Panc1 (cell line): ENCODE data around the gene VTI1A. TPM values are rescaled to one million over a fixed set of nuclear protein-coding genes. Genes with fewer than 3 reads are reported as not detected.

Experiments used
- ATAC-seq: fragments of 200-7000 bp; cut with Tn5 transposase; 2 replicates; pipeline ENCODE4 v1.9.1; 2020; ENCODE audit warnings: mild to moderate bottlenecking, moderate library complexity
- BruUV-seq: library from RNA; stranded (reverse); fragments of 400-500 nt; replicated peaks from 2 replicates; lab custom pipeline; 2021; lab: Mats Ljungman, UMichigan
- CTCF ChIA-PET: fragments of 300-600 bp; sonication (Branson Sonifier 250); formaldehyde crosslinking; loops from one replicate; lab custom pipeline; 2022; ENCODE audit warnings: antibody characterized with exemption; lab: Charles Lee
- POLR2A ChIA-PET: fragments of 300-600 bp; sonication (Branson Sonifier 250); formaldehyde crosslinking; loops from one replicate; lab custom pipeline; 2022; ENCODE audit warnings: antibody characterized with exemption; lab: Charles Lee
- DNase-seq: peaks from one replicate; pipeline ENCODE4 v3.0.0-alpha.2; 2010; ENCODE audit warnings: low read depth, low spot score
- H3K27ac ChIP-seq: 2 replicates; pipeline ENCODE4 v1.5.1; 2011; ENCODE audit warnings: mild to moderate bottlenecking, low read length, inconsistent platforms
- H3K27me3 ChIP-seq: fragments of 200-500 bp; sonication (Bioruptor generic); 2 replicates; pipeline ENCODE4 v1.6.0; 2014; ENCODE audit warnings: low read length, inconsistent platforms; ENCODE audit not compliant: control insufficient read depth, insufficient read depth
- H3K36me3 ChIP-seq: fragments of 200-500 bp; sonication (Bioruptor generic); 2 replicates; pipeline ENCODE4 v1.5.1; 2014; ENCODE audit warnings: inconsistent platforms, mild to moderate bottlenecking, low read length, moderate library complexity; ENCODE audit not compliant: control insufficient read depth, insufficient read depth
- H3K4me1 ChIP-seq: 2 replicates; pipeline ENCODE4 v1.5.1; 2011; ENCODE audit warnings: inconsistent platforms, mild to moderate bottlenecking, low read length, moderate library complexity; ENCODE audit not compliant: control insufficient read depth, insufficient read depth
- H3K4me3 ChIP-seq, 2 experiments: 2 replicates each; pipeline ENCODE4 v1.5.1; 2011 to 2012; ENCODE audit warnings: low read depth in 2 of 2, low read length in 2 of 2, mild to moderate bottlenecking in 2 of 2, inconsistent platforms in 1 of 2, moderate library complexity in 1 of 2
- H3K9me3 ChIP-seq: fragments of 200-500 bp; sonication (Bioruptor generic); 2 replicates; pipeline ENCODE4 v1.5.1; 2014; ENCODE audit warnings: low read depth, mild to moderate bottlenecking, inconsistent platforms, low read length, moderate library complexity; ENCODE audit not compliant: control insufficient read depth, insufficient read depth
- CTCF ChIP-seq: fragments of 450-650 bp; IDR thresholded peaks from 2 replicates; pipeline ENCODE4 v1.5.1; 2017; ENCODE audit warnings: mild to moderate bottlenecking
- POLR2AphosphoS5 ChIP-seq: IDR thresholded peaks from 2 replicates; pipeline ENCODE4 v1.6.1; 2012; ENCODE audit warnings: mild to moderate bottlenecking, low read depth, low read length, moderate library complexity
- REST ChIP-seq, 2 experiments: IDR thresholded peaks; 2 replicates each; pipeline ENCODE4 v1.6.1; 2011 to 2012; ENCODE audit warnings: low read depth in 2 of 2, control low read depth in 1 of 2, low read length in 1 of 2, mild to moderate bottlenecking in 1 of 2, moderate library complexity in 1 of 2; ENCODE audit not compliant: insufficient read depth in 1 of 2
- SIN3A ChIP-seq: IDR thresholded peaks from 2 replicates; pipeline ENCODE4 v1.6.1; 2012; ENCODE audit warnings: low read depth, mild to moderate bottlenecking, low read length, moderate library complexity, borderline replicate concordance; ENCODE audit not compliant: insufficient read depth
- TCF7L2 ChIP-seq: IDR thresholded peaks from 2 replicates; pipeline ENCODE4 v1.6.1; 2011; ENCODE audit warnings: mild to moderate bottlenecking, low read depth, low read length, inconsistent platforms
- in situ Hi-C: cut with HindIII; loops from 2 replicates; pipeline ENCODE4 v1.10.0; 2016; ENCODE audit warnings: low sequenced_read_pairs, low pct_unique_long_range_greater_than_20kb
- intact Hi-C: fragments of 100-400 bp; cut with micrococcal nuclease; formaldehyde crosslinking; loops from one replicate; pipeline ENCODE4 v1.10.0; 2022; ENCODE audit not compliant: unreplicated experiment
- total RNA-seq: library from RNA; stranded (reverse); gene quantifications from one replicate; pipeline ENCODE4 v1.2.1, GENCODE V29; 2021; ENCODE audit not compliant: unreplicated experiment

Gene VTI1A
- total RNA-seq, 1 experiment from 2014 or later, result 36.3 TPM

- no peaks in the 10 kb centered on the region for H3K27me3 ChIP-seq
- intact Hi-C loops, result loop anchor here (5.0 to 10.0 kb wide), 3 partner anchors 107 to 285 kb away; partner anchors contain the start of gene GPAM
- no peaks in the 10 kb centered on the region for H3K4me1 ChIP-seq
- in situ Hi-C loops, result no loop called here
- H3K27ac ChIP-seq, result no peak overlapping the region
- no peak for DNase-seq
- H3K36me3 ChIP-seq, result peaks cover 35% of the 10 kb centered on the region
- POLR2A ChIA-PET, result no interaction called here
- no TSS peak for BruUV-seq
- TF ChIP-seq TCF7L2 (no peak), SIN3A (no peak), REST (IDR thresholded peaks at IDR 0.05; ENCODE audit: insufficient read depth in 1 of 2, low read depth in 2 of 2, low read length in 1 of 2) (no peak), POLR2AphosphoS5 (no peak)
- ATAC-seq, result no peak
- CTCF ChIA-PET, result interaction anchor here (0.6 kb wide), 1 partner anchor 690 kb away, joined by 7 read pairs; no protein-coding TSS in a partner anchor
- H3K4me3 ChIP-seq, result no peak overlapping the region
- no peaks in the 10 kb centered on the region for H3K9me3 ChIP-seq
These were observed 17.3 kb upstream of the VTI1A start for GRCh38 chr10:112429654-112430230.

- TF ChIP-seq POLR2AphosphoS5 (no peak), TCF7L2 (no peak), REST (IDR thresholded peaks at IDR 0.05; ENCODE audit: insufficient read depth in 1 of 2, low read depth in 2 of 2, low read length in 1 of 2) (no peak), CTCF (no peak), SIN3A (no peak)
- Histone ChIP-seq H3K36me3 (peaks cover 46% of the 10 kb centered on the region), H3K4me1 (no peaks in the 10 kb centered on the region), H3K9me3 (no peaks in the 10 kb centered on the region), H3K4me3 (no peak overlapping the region), H3K27me3 (no peaks in the 10 kb centered on the region), H3K27ac (no peak overlapping the region)
- intact Hi-C loops, result loop anchor here (5.0 to 10.0 kb wide), 3 partner anchors 111 to 288 kb away; partner anchors contain the start of gene GPAM
- POLR2A ChIA-PET, result no interaction called here
- no TSS peak for BruUV-seq
- ATAC-seq (no peak), DNase-seq (no peak)
- CTCF ChIA-PET, result no interaction called here
- in situ Hi-C loops, result no loop called here
These were observed 13.9 kb upstream of the VTI1A start for GRCh38 chr10:112433136-112433535.
